HFF-Myc (cell line): ENCODE measurements around the gene TEX36.

Experiments used
- DNase-seq: peaks from one replicate; pipeline ENCODE4 v3.0.0-alpha.2; 2011; ENCODE audit warnings: low read depth; ENCODE audit errors: extremely low read depth
- H3K4me3 ChIP-seq: replicated peaks from 2 replicates; pipeline ENCODE4 v1.5.1; 2011; ENCODE audit warnings: low read depth, mild to moderate bottlenecking, control low read depth, low read length
- CTCF ChIP-seq: IDR thresholded peaks from 2 replicates; pipeline ENCODE4 v1.5.1; 2012; ENCODE audit warnings: mild to moderate bottlenecking, low read depth, low read length, control low read depth; ENCODE audit errors: missing control alignments

The TEX36 gene

GRCh38 chr10:125609859-125610258 is 73.1 kb downstream of the TEX36 start:
- no peak for DNase-seq
- H3K4me3 ChIP-seq: no peak overlapping the region
- no peak for TF ChIP-seq CTCF

- no peak for DNase-seq
- H3K4me3 ChIP-seq: no peak overlapping the region
- TF ChIP-seq CTCF: no peak
Measured at GRCh38 chr10:125608474-125608873, 74.5 kb downstream of the TEX36 start.

GRCh38 chr10:125607689-125608290 is 75.2 kb downstream of the TEX36 start:
- DNase-seq: no peak
- no peak for TF ChIP-seq CTCF

GRCh38 chr10:125606414-125607010 is 76.5 kb downstream of the TEX36 start:
- TF ChIP-seq CTCF: no peak
- no peak overlapping the region for H3K4me3 ChIP-seq
- DNase-seq: no peak

More at GRCh38 chr10:125607689-125608290, 75.2 kb downstream of the TEX36 start:
- H3K4me3 ChIP-seq: no peak overlapping the region
